Activated CD4-positive, alpha-beta T cell treated with anti-CD3 and anti-CD28 coated beads, Interleukin-2, amount 10 ng/mL, durations not matched to agents 7 days and 5 days (primary cell): ENCODE results near the gene RASSF5. TPM values are rescaled to one million over a fixed set of nuclear protein-coding genes. Genes with fewer than 3 reads are reported as not detected.
"Not testable (repeated sequence)": the region's sequence is repeated elsewhere in the genome, so short reads cannot be mapped to it uniquely, and the experiment has no call there.

Source experiments
- CTCF ChIA-PET: fragments of 350-600 bp; sonication (Branson Sonifier 250); formaldehyde crosslinking; loops from one replicate; lab custom pipeline; 2021; ENCODE audit warnings: antibody characterized with exemption; lab: Charles Lee
- POLR2A ChIA-PET: fragments of 350-600 bp; sonication (Branson Sonifier 250); formaldehyde crosslinking; loops from one replicate; lab custom pipeline; 2021; ENCODE audit warnings: antibody characterized with exemption; lab: Charles Lee
- DNase-seq: peaks from one replicate; pipeline ENCODE4 v3.0.0-alpha.2; 2020
- H3K27ac Mint-ChIP-seq: one replicate; pipeline ENCODE4 v1.8.0; 2021; ENCODE audit warnings: mild to moderate bottlenecking, moderate library complexity, mixed read lengths
- H3K27me3 Mint-ChIP-seq: one replicate; pipeline ENCODE4 v1.8.0; 2021; ENCODE audit warnings: mixed read lengths
- H3K36me3 Mint-ChIP-seq: one replicate; pipeline ENCODE4 v1.8.0; 2021; ENCODE audit warnings: low read depth, mixed read lengths
- H3K4me1 Mint-ChIP-seq: one replicate; pipeline ENCODE4 v1.8.0; 2021; ENCODE audit warnings: mixed read lengths
- H3K4me3 Mint-ChIP-seq: one replicate; pipeline ENCODE4 v1.8.0; 2021; ENCODE audit warnings: mild to moderate bottlenecking, moderate library complexity, mixed read lengths
- H3K9me3 Mint-ChIP-seq: one replicate; pipeline ENCODE4 v1.8.0; 2021; ENCODE audit warnings: mixed read lengths
- total RNA-seq, 2 experiments: library from RNA; stranded (reverse); gene quantifications; one replicate each; pipeline ENCODE4 v1.2.3, GENCODE V29; 2021

The RASSF5 gene
- total RNA-seq, 2 experiments from 2014 or later: 185 to 201 TPM

- CTCF ChIA-PET: interaction anchor here (0.6 to 2.6 kb wide), 16 partner anchors 8 to 225 kb away, joined by 3 to 29 read pairs (median 5); partner anchors contain the start of gene IKBKE
- Mint-ChIP-seq H3K4me1 (peaks cover 33% of the 10 kb centered on the region), H3K36me3 (peaks cover 65% of the 10 kb centered on the region), H3K9me3 (no peaks in the 10 kb centered on the region), H3K27ac (no peak overlapping the region), H3K4me3 (no peak overlapping the region), H3K27me3 (no peaks in the 10 kb centered on the region)
- POLR2A ChIA-PET: no interaction called here
- no peak for DNase-seq
Observed at GRCh38 chr1:206478746-206479145, 28.6 kb upstream of the RASSF5 start.

GRCh38 chr1:206479183-206480125 is 27.9 kb upstream of the RASSF5 start:
- Mint-ChIP-seq H3K27me3 (no peaks in the 10 kb centered on the region), H3K27ac (peak overlapping the region; percentile 63), H3K36me3 (peaks cover 62% of the 10 kb centered on the region), H3K9me3 (no peaks in the 10 kb centered on the region), H3K4me1 (peaks cover 27% of the 10 kb centered on the region), H3K4me3 (no peak overlapping the region)
- POLR2A ChIA-PET: interaction anchor here (0.6 kb wide), 1 partner anchor 127 kb away, joined by 4 read pairs; no protein-coding TSS in a partner anchor
- DNase-seq: peak; percentile 72
- CTCF ChIA-PET: interaction anchor here (0.6 to 2.6 kb wide), 23 partner anchors 9 to 225 kb away, joined by 3 to 29 read pairs (median 4); partner anchors contain the start of gene IKBKE

GRCh38 chr1:206480211-206480610 is 27.1 kb upstream of the RASSF5 start:
- peaks cover 61% of the 10 kb centered on the region for H3K36me3 Mint-ChIP-seq
- H3K4me1 Mint-ChIP-seq: peaks cover 20% of the 10 kb centered on the region
- no peaks in the 10 kb centered on the region for H3K27me3 Mint-ChIP-seq
- POLR2A ChIA-PET: no interaction called here
- no peak overlapping the region for H3K27ac Mint-ChIP-seq
- H3K4me3 Mint-ChIP-seq: no peak overlapping the region
- DNase-seq: no peak
- CTCF ChIA-PET: interaction anchor here (0.9 to 2.6 kb wide), 10 partner anchors 10 to 184 kb away, joined by 3 to 29 read pairs (median 6); partner anchors contain the start of gene IKBKE
- no peaks in the 10 kb centered on the region for H3K9me3 Mint-ChIP-seq

GRCh38 chr1:206482611-206483010 is 24.7 kb upstream of the RASSF5 start:
- ChIA-PET POLR2A (interaction anchor here (0.6 kb wide), 1 partner anchor 79 kb away, joined by 4 read pairs; no protein-coding TSS in a partner anchor), CTCF (interaction anchor here (0.7 to 0.8 kb wide), 2 partner anchors 11 to 16 kb away, joined by 3 read pairs; no protein-coding TSS in a partner anchor)
- no peak for DNase-seq
- Mint-ChIP-seq H3K36me3 (peaks cover 53% of the 10 kb centered on the region), H3K27ac (peak overlapping the region; percentile 25), H3K27me3 (no peaks in the 10 kb centered on the region), H3K4me3 (no peak overlapping the region), H3K4me1 (peaks cover 10% of the 10 kb centered on the region), H3K9me3 (no peaks in the 10 kb centered on the region)

- H3K27ac Mint-ChIP-seq, POLR2A ChIA-PET, H3K27me3 Mint-ChIP-seq, H3K4me3 Mint-ChIP-seq, H3K9me3 Mint-ChIP-seq, DNase-seq, H3K4me1 Mint-ChIP-seq: not testable (repeated sequence)
- CTCF ChIA-PET: interaction anchor here (1.3 kb wide), 1 partner anchor 180 kb away, joined by 3 read pairs; no protein-coding TSS in a partner anchor
- peaks cover 53% of the 10 kb centered on the region for H3K36me3 Mint-ChIP-seq
Observed at GRCh38 chr1:206483864-206484263, 23.5 kb upstream of the RASSF5 start.

- no peak overlapping the region for H3K27ac Mint-ChIP-seq
- peaks cover 3% of the 10 kb centered on the region for H3K4me1 Mint-ChIP-seq
- CTCF ChIA-PET: interaction anchor here (1.3 kb wide), 1 partner anchor 179 kb away, joined by 3 read pairs; no protein-coding TSS in a partner anchor
- POLR2A ChIA-PET: no interaction called here
- peaks cover 48% of the 10 kb centered on the region for H3K36me3 Mint-ChIP-seq
- no peak for DNase-seq
- H3K27me3 Mint-ChIP-seq: no peaks in the 10 kb centered on the region
- no peaks in the 10 kb centered on the region for H3K9me3 Mint-ChIP-seq
- H3K4me3 Mint-ChIP-seq: no peak overlapping the region
Observed at GRCh38 chr1:206484901-206485300, 22.4 kb upstream of the RASSF5 start.

GRCh38 chr1:206486995-206487788 is 20.1 kb upstream of the RASSF5 start:
- Mint-ChIP-seq H3K4me3 (no peak overlapping the region), H3K36me3 (peaks cover 56% of the 10 kb centered on the region), H3K27ac (no peak overlapping the region), H3K9me3 (no peaks in the 10 kb centered on the region), H3K4me1 (peaks cover 11% of the 10 kb centered on the region), H3K27me3 (no peaks in the 10 kb centered on the region)
- CTCF ChIA-PET: interaction anchor here (1.6 to 1.7 kb wide), 2 partner anchors 9 to 10 kb away, joined by 4 read pairs; no protein-coding TSS in a partner anchor
- DNase-seq: no peak
- POLR2A ChIA-PET: no interaction called here

GRCh38 chr1:206487970-206488369 is 19.4 kb upstream of the RASSF5 start:
- no peak for DNase-seq
- no peak overlapping the region for H3K4me3 Mint-ChIP-seq
- H3K36me3 Mint-ChIP-seq: peaks cover 58% of the 10 kb centered on the region
- ChIA-PET CTCF (interaction anchor here (1.6 to 1.7 kb wide), 2 partner anchors 8 to 9 kb away, joined by 4 read pairs; no protein-coding TSS in a partner anchor), POLR2A (no interaction called here)
- H3K4me1 Mint-ChIP-seq: peaks cover 11% of the 10 kb centered on the region
- H3K27ac Mint-ChIP-seq: no peak overlapping the region
- no peaks in the 10 kb centered on the region for H3K9me3 Mint-ChIP-seq
- no peaks in the 10 kb centered on the region for H3K27me3 Mint-ChIP-seq

GRCh38 chr1:206488466-206488865 is 18.9 kb upstream of the RASSF5 start:
- POLR2A ChIA-PET: no interaction called here
- no peak overlapping the region for H3K27ac Mint-ChIP-seq
- DNase-seq: no peak
- peaks cover 57% of the 10 kb centered on the region for H3K36me3 Mint-ChIP-seq
- H3K27me3 Mint-ChIP-seq: no peaks in the 10 kb centered on the region
- peaks cover 11% of the 10 kb centered on the region for H3K4me1 Mint-ChIP-seq
- no peak overlapping the region for H3K4me3 Mint-ChIP-seq
- H3K9me3 Mint-ChIP-seq: no peaks in the 10 kb centered on the region
- CTCF ChIA-PET: no interaction called here

- ChIA-PET CTCF (interaction anchor here (0.6 to 2.6 kb wide), 27 partner anchors 9 to 182 kb away, joined by 3 to 19 read pairs (median 4); partner anchors contain the start of gene EIF2D), POLR2A (no interaction called here)
- Mint-ChIP-seq H3K27me3 (no peaks in the 10 kb centered on the region), H3K9me3 (no peaks in the 10 kb centered on the region), H3K4me3 (no peak overlapping the region), H3K4me1 (peaks cover 17% of the 10 kb centered on the region), H3K36me3 (peaks cover 57% of the 10 kb centered on the region), H3K27ac (no peak overlapping the region)
- peak; percentile 74 for DNase-seq
Observed at GRCh38 chr1:206489980-206490770, 17.2 kb upstream of the RASSF5 start.

- Mint-ChIP-seq H3K9me3 (no peaks in the 10 kb centered on the region), H3K27ac (no peak overlapping the region), H3K4me3 (no peak overlapping the region), H3K36me3 (peaks cover 57% of the 10 kb centered on the region), H3K4me1 (peaks cover 18% of the 10 kb centered on the region), H3K27me3 (no peaks in the 10 kb centered on the region)
- POLR2A ChIA-PET: no interaction called here
- CTCF ChIA-PET: interaction anchor here (0.6 to 2.6 kb wide), 27 partner anchors 8 to 182 kb away, joined by 3 to 19 read pairs (median 4); partner anchors contain the start of gene EIF2D
- DNase-seq: no peak
Observed at GRCh38 chr1:206490771-206491405, 16.4 kb upstream of the RASSF5 start.
